ENCODE measurements around the gene ANXA8.
"Not testable (repeated sequence)": the region's sequence is repeated elsewhere in the genome, so short reads cannot be mapped to it uniquely, and the experiment has no call there.

The ANXA8 gene

GRCh38 chr10:47483923-47484322, at the start of gene ANXA8:
Gene ANXA8, minus strand, starts transcription at chr10:47484115. Its CDS starts 182 bp downstream, at chr10:47483933.
- DNase-seq = not testable (repeated sequence)

- DNase-seq = not testable (repeated sequence)
Measured at GRCh38 chr10:47523475-47523874, 39.6 kb upstream of the ANXA8 start, which contains the start of gene AGAP9. Gene AGAP9, minus strand, starts transcription at chr10:47523638. Its CDS starts 112 bp downstream, at chr10:47523526.

- DNase-seq = not testable (repeated sequence)
Measured at GRCh38 chr10:47502313-47502712, 18.4 kb upstream of the ANXA8 start.

- not testable (repeated sequence) for DNase-seq
Measured at GRCh38 chr10:47494226-47494625, 10.3 kb upstream of the ANXA8 start.

GRCh38 chr10:47491600-47491999, 7.7 kb upstream of the ANXA8 start, which contains the start of gene FAM25G:
Gene FAM25G, minus strand, starts transcription at chr10:47491700. Its CDS starts 26 bp downstream, at chr10:47491674.
- DNase-seq = not testable (repeated sequence)

- not testable (repeated sequence) for DNase-seq
Measured at GRCh38 chr10:47489630-47490029, 5.7 kb upstream of the ANXA8 start.

GRCh38 chr10:47485943-47486342, 2.0 kb upstream of the ANXA8 start:
- DNase-seq = not testable (repeated sequence)

GRCh38 chr10:47484786-47485185, 871 bp upstream of the ANXA8 start:
- not testable (repeated sequence) for DNase-seq

- DNase-seq = not testable (repeated sequence)
Measured at GRCh38 chr10:47482367-47482766, 1.5 kb downstream of the ANXA8 start.

GRCh38 chr10:47481768-47482181, 2.1 kb downstream of the ANXA8 start:
- DNase-seq = not testable (repeated sequence)

- not testable (repeated sequence) for DNase-seq
Measured at GRCh38 chr10:47481182-47481766, 2.6 kb downstream of the ANXA8 start.

GRCh38 chr10:47480133-47480532, 3.8 kb downstream of the ANXA8 start:
- DNase-seq = not testable (repeated sequence)

- not testable (repeated sequence) for DNase-seq
Measured at GRCh38 chr10:47478114-47478513, 5.8 kb downstream of the ANXA8 start.

GRCh38 chr10:47477078-47477477, 6.8 kb downstream of the ANXA8 start:
- not testable (repeated sequence) for DNase-seq

- not testable (repeated sequence) for DNase-seq
Measured at GRCh38 chr10:47475101-47475500, 8.8 kb downstream of the ANXA8 start.

GRCh38 chr10:47473516-47473915, 10.4 kb downstream of the ANXA8 start:
- not testable (repeated sequence) for DNase-seq

- not testable (repeated sequence) for DNase-seq
Measured at GRCh38 chr10:47472647-47473046, 11.3 kb downstream of the ANXA8 start.

GRCh38 chr10:47472072-47472471, 11.8 kb downstream of the ANXA8 start:
- DNase-seq = not testable (repeated sequence)

- DNase-seq = not testable (repeated sequence)
Measured at GRCh38 chr10:47468731-47469528, 15.0 kb downstream of the ANXA8 start.

GRCh38 chr10:47467957-47468356, 16.0 kb downstream of the ANXA8 start:
- not testable (repeated sequence) for DNase-seq

- not testable (repeated sequence) for DNase-seq
Measured at GRCh38 chr10:47467458-47467857, 16.5 kb downstream of the ANXA8 start.

- DNase-seq = not testable (repeated sequence)
Measured at GRCh38 chr10:47465216-47465917, 18.5 kb downstream of the ANXA8 start.
